NCI-H748 treated with DMSO at 0.1 percent for 48 hours (cell line): ENCODE data around the gene VEPH1.

Experiments used
- DNase-seq: peaks from one replicate; lab custom pipeline; 2025; lab: John Stamatoyannopoulos, UW

The VEPH1 gene

GRCh38 chr3:157502916-157503595 lies at the start of gene VEPH1:
Gene VEPH1, minus strand, starts transcription at chr3:157503416. Its CDS starts 8,067 bp downstream, at chr3:157495349.
- no peak for DNase-seq

GRCh38 chr3:157551961-157552360 lies 48.7 kb upstream of the VEPH1 start:
- no peak for DNase-seq

DNA sequence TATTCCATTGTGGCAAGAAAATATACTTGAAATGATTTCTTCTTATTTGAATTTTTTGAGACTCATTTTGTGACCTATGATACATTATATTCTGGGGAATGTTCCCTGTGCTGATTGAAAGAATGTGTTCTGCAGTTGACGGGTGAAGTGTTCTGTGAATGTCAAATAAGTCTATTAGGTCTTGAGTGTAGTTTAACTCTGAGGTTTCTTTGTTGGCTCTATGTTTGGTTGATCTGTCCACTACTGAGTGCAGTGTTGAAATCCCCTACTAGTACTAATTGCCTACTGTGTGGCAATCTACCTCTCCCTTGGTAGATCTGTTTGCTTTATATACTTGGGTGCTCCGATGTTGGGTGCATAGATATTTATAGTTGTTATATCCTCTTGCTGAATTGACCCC lies 46.3 kb upstream of the VEPH1 start:
- DNase-seq = no peak

DNA sequence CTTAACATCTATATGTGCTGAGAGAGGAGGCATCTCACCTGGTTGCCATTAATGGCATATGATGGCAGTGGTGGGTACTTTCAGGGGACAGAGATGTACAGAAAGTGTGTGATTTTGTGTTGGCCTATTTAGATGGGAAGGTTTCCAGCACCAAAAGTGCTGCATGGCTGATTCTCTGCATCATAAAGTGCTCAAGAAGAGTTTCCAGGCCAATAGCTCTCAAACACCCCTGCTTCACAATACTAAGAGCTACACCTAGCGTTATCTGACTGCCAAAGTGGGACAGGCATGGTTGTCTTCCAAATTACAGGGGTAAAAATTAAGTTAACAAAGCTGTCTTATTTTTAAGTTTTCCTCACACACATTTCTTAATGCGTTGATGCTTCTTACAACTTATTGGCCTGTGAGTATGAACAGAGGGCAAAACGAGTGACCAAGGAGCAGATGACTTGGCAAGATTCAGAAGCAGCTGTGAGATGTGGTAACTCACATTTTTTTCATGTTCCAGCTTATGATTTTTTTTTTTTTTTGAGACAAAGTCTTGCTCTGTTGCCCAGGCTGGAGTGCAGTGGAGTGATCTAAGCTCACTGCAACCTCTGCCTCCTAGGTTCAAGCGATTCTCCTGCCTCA lies 41.4 kb upstream of the VEPH1 start:
- no peak for DNase-seq

DNA sequence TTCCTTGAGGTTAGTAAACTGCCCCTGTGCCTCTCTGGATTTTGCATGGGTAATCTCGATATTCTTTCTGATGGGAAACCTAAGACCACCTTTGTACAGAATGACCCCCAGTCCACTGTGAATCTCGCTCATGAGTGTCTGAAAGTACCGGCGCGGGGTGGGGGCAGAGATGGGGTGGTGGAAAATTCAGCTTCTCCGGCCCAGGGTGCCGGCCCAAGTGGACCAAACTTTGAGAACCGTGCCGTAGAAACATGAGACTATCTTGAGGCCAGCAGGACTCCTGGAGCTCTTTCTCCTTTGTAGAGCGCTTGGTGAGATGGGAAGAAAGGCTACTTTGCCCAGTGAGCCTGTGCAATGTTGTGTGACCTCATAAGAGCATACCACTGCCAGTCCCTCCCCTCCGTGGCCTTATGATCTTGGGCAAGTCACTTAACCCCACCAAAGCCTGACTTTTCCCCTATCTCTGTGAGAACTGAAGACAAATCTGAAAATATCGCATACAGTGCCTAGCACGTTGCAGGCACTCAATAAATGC lies 40.4 kb upstream of the VEPH1 start:
- DNase-seq = no peak

DNA sequence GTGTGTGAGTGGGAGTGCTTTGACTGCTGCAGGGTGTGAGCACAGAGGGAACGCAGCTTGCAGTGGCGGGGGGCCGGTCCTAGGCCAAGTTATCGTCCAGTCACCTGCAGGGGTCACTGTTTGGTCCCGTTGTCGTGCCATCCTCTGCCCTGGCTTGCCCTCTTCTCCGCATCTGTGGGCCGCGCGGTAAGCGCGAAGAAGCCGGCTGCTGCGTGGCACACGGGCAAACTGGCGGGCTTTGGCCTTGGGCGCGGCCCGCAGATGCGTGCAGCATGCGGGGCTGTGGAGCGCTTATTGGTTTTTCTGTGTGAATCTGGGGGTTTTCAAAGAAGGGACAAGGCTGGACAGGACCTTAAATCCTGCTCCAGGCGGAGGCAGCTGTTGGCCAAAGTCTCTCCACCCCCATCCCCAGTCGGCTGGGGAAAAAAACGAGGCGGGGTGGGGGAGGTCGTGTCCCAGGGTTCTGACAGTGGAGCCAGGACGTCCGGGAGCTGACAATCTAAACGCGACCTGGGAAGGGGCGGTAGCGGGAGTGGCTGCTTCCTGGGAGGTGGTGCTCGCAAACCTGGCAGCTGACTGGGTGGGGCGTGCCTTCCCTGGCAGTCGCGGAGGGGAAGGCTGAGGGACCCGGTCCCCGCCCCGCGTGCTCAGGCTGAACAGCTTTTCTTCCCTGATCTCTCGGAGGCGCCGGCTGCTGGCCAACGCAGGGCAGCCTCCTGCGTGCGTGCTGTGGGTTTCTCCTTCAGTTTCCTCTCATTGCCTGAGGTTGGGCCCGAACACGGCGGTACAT lies 39.7 kb upstream of the VEPH1 start:
- no peak for DNase-seq

- DNase-seq = no peak
Measured at GRCh38 chr3:157541506-157542236, 38.5 kb upstream of the VEPH1 start.

GRCh38 chr3:157540656-157541055 lies 37.4 kb upstream of the VEPH1 start:
- no peak for DNase-seq

DNA sequence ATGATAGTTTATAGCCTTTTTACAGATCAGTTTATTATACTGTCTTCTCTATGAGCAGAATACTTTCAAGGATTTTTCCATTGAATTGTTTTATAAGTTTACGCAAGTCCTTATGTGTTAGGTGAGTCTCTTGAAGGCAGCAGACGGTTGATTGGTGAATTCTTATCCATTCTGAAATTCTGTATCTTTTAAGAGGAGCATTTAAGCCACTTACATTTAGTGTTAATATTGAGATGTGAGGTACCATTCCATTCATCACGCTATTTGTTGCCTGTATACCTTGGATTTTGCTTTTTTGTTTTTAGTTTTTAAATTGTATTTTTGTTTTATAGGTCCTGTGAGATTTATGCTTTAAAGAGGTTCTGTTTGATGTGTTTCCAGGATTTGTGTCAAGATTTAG lies 32.5 kb upstream of the VEPH1 start:
- DNase-seq = no peak

DNA sequence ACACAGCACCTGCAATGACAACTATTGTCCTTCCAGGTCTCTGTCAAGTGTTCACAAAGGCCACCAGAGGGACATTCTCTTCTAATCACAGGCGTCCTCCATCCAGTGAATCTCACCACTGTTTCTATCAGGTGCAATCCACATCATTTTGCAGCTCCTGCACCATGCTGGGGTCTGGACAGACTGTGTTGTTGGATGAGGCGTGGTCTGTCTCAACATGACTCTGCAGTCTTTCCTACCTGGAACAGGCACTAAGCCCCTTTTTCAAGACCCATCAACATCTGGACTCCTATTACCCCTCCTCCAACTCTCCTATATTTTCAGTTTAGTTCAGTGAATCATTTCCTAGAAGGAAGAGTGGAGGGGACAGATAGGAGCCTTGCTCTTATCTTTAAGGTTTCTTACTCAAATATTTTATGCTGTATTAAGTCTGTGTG lies 31.5 kb upstream of the VEPH1 start:
- no peak for DNase-seq

GRCh38 chr3:157533298-157534070 lies 30.3 kb upstream of the VEPH1 start:
- no peak for DNase-seq

GRCh38 chr3:157532529-157533297 lies 29.5 kb upstream of the VEPH1 start:
- DNase-seq = peak; percentile 17

- no peak for DNase-seq
Measured at GRCh38 chr3:157531771-157532170, 28.6 kb upstream of the VEPH1 start.

DNA sequence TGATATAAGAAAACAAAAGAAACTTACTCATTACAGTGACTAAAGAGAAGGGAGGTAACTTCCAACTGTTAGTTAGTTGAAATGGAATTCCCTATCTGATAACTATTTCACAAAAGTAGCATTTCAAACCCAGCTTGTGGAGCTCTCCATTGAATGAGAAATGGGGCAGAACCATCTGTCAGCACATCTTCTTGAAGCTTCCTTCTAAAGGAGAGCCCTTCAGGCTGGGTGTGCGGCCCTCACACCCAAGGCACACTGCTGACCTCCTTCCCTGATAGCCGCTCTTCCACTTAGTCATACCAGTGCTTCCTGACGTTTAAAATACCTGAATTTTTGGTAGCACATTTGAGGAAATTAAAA lies 28.1 kb upstream of the VEPH1 start:
- DNase-seq = no peak

GRCh38 chr3:157530637-157531300 lies 27.6 kb upstream of the VEPH1 start:
- no peak for DNase-seq

DNA sequence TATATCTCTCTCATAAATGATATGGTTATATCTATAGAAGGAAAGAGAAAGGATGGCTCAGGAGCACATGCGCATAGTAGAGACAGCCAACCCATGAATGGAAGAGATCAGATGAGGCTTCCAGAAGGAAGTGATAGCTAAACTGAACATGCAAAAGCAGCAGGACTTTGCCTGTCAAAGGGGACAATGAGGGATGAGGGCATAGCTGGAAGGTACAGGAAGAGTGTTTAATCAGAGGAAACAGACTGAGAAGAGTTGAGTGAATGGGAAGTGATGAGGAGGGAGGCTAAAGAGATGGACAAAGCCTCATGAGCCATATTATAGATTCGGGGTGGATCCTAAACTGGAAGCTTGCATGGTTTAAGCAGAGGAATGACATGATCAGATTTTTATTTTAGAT lies 26.5 kb upstream of the VEPH1 start:
- DNase-seq = no peak

GRCh38 chr3:157529085-157529484 lies 25.9 kb upstream of the VEPH1 start:
- no peak for DNase-seq

DNA sequence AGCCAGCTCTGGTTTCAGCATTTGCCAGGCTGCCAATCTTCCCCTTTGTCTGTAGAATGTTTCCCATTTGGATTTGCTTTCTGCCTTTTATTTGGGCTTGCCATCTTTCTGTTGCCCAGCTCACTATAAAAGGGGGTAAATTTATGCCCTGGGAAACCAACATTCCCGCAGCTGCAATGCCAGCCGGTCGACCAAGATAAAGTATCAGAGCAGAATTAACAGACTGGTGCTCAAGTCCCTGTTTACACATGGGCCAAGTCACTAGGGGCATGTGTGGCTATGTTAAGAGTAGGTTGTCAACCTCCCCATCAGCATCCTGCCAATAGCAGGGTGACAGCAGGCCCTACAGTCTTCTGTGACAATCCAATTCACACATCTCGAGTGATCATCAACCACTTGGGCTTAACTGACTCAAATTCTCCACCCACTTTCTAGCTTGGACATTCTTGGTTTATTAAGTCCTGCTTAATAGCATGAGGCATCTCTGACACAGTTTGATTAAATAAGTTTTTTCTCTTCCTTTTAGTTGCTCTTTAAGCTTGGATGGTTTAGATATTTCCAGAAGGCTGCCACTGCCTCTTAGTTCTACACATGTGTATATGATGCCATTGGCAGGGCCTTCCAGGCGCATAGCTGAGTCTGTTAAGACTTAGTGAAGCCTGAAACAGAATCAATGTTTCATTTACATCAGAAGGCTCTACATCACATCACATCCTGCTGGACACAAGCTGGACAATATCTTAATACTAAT lies 24.1 kb upstream of the VEPH1 start:
- DNase-seq = no peak

DNA sequence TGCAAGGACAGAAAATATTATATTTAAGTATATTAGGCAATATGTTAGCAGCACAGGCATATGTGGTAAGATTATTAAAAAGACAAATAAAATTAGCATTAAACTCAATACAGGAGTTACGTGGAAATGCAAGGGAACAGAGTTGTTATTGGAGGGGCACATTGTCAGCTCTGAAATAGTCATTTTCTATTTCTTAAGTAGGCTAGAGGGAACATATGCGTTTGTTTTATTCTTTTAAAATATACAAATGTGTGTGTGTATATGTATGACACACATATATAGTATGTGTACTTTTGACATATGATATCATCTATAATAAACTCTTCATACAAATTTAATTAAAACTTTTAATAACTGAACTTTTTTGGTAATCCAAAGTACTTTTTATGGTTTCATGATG lies 22.8 kb upstream of the VEPH1 start:
- DNase-seq = no peak
